Activated CD8-positive, alpha-beta T cell treated with anti-CD3 and anti-CD28 coated beads, Interleukin-2, amount 10 ng/mL, durations not matched to agents 7 days and 5 days (primary cell): ENCODE data around the gene DCDC2. TPM values are rescaled to one million over a fixed set of nuclear protein-coding genes. Genes with fewer than 3 reads are reported as not detected.
"Not testable (repeated sequence)": the region's sequence is repeated elsewhere in the genome, so short reads cannot be mapped to it uniquely, and the experiment has no call there.

ENCODE experiments used
- ATAC-seq: fragments of 150-1000 bp; cut with Tn5 transposase; one replicate; pipeline ENCODE4 v1.10.0; 2021; ENCODE audit warnings: moderate library complexity
- CTCF ChIA-PET: fragments of 350-600 bp; sonication (Branson Sonifier 250); formaldehyde crosslinking; loops from one replicate; lab custom pipeline; 2021; ENCODE audit warnings: antibody characterized with exemption; lab: Charles Lee
- POLR2A ChIA-PET: fragments of 350-600 bp; sonication (Branson Sonifier 250); formaldehyde crosslinking; loops from one replicate; lab custom pipeline; 2021; ENCODE audit warnings: antibody characterized with exemption; lab: Charles Lee
- DNase-seq: peaks from one replicate; pipeline ENCODE4 v3.0.0-alpha.2; 2020
- H3K27ac Mint-ChIP-seq: one replicate; pipeline ENCODE4 v1.8.0; 2021; ENCODE audit warnings: mild to moderate bottlenecking, mixed read lengths
- H3K27me3 Mint-ChIP-seq: one replicate; pipeline ENCODE4 v1.8.0; 2021; ENCODE audit warnings: low read depth, mixed read lengths
- H3K36me3 Mint-ChIP-seq: one replicate; pipeline ENCODE4 v1.8.0; 2021; ENCODE audit warnings: low read depth, mixed read lengths
- H3K4me1 Mint-ChIP-seq: one replicate; pipeline ENCODE4 v1.8.0; 2021; ENCODE audit warnings: low read depth, mixed read lengths
- H3K4me3 Mint-ChIP-seq: one replicate; pipeline ENCODE4 v1.8.0; 2021; ENCODE audit warnings: mild to moderate bottlenecking, mixed read lengths
- H3K9me3 Mint-ChIP-seq: one replicate; pipeline ENCODE4 v1.8.0; 2022; ENCODE audit warnings: mixed read lengths; ENCODE audit not compliant: insufficient read depth
- total RNA-seq, 2 experiments: library from RNA; stranded (reverse); gene quantifications; one replicate each; pipeline ENCODE4 v1.2.3, GENCODE V29; 2021

Gene DCDC2
- total RNA-seq, 2 experiments from 2014 or later = not detected

DNA sequence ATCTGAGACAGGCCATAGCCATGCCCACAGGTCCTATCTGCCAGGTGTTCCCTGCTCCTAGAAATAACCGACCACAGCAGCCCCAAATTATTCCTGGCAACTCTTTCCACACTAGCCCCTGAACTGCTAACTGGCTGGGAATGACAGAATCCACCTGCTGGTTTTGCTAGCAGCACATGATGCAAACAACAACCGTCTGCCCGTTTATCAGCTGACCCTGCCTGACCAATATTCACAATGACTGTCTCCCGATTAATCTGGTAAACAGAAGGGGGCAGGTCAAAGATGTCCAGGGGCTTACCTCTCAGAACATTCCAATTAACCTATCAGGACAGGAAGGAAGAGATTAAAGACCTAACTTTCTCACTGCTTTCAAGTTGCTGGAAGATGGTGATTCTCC lies 130.3 kb downstream of the DCDC2 start:
- Mint-ChIP-seq H3K9me3 (no peaks in the 10 kb centered on the region), H3K4me1 (no peaks in the 10 kb centered on the region), H3K27ac (no peak overlapping the region), H3K27me3 (peaks cover 5% of the 10 kb centered on the region), H3K4me3 (no peak overlapping the region), H3K36me3 (no peaks in the 10 kb centered on the region)
- CTCF ChIA-PET = no interaction called here
- ATAC-seq (no peak), DNase-seq (no peak)
- POLR2A ChIA-PET = no interaction called here

DNA sequence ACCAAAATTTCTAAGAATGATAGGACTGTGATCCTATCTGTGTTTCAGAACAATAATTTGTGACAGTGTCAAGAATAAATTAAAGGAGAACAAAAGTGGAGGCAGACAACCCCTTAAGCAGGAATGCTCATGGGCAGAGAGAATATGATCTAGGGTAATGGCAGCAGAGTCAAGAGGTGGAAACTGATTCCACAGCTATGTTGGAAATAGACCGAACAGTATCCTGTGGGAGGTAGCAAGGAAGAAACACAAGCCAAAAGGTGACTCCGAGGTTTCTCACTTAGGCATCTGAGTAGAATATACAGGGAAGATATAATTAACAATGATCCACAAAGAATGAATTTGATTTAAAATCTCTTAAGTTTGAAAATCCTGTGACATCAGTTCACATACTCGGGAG lies 131.3 kb downstream of the DCDC2 start:
- ChIA-PET CTCF (no interaction called here), POLR2A (no interaction called here)
- DNase-seq = no peak
- H3K36me3 Mint-ChIP-seq = no peaks in the 10 kb centered on the region
- peaks cover 8% of the 10 kb centered on the region for H3K27me3 Mint-ChIP-seq
- H3K4me3 Mint-ChIP-seq = no peak overlapping the region
- no peaks in the 10 kb centered on the region for H3K9me3 Mint-ChIP-seq
- no peaks in the 10 kb centered on the region for H3K4me1 Mint-ChIP-seq
- ATAC-seq = no peak
- no peak overlapping the region for H3K27ac Mint-ChIP-seq

DNA sequence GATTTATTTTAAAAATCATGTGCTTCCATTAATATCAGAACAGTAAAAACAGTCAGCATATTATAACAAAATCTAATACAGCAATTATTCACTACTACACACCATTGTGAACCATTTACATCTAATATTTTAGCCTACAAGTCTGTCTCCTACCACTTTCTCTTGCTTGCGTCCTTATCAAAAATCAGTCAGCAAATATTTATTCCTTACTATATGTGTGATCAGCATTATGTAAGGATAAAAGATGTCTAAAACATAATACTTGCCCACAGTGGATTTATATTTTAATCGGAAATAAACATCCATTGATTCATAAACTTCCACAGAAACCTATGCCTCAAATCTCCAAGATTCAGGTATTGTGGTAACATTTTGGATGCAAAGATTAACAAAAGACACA lies 132.0 kb downstream of the DCDC2 start:
- no peaks in the 10 kb centered on the region for H3K9me3 Mint-ChIP-seq
- ChIA-PET CTCF (no interaction called here), POLR2A (no interaction called here)
- no peaks in the 10 kb centered on the region for H3K4me1 Mint-ChIP-seq
- no peak overlapping the region for H3K4me3 Mint-ChIP-seq
- ATAC-seq (no peak), DNase-seq (no peak)
- H3K27me3 Mint-ChIP-seq = peaks cover 8% of the 10 kb centered on the region
- no peak overlapping the region for H3K27ac Mint-ChIP-seq
- no peaks in the 10 kb centered on the region for H3K36me3 Mint-ChIP-seq

GRCh38 chr6:24223115-24223919 lies 134.5 kb downstream of the DCDC2 start:
- ATAC-seq = no peak
- POLR2A ChIA-PET = no interaction called here
- Mint-ChIP-seq H3K9me3 (no peaks in the 10 kb centered on the region), H3K27me3 (peaks cover 8% of the 10 kb centered on the region), H3K4me3 (no peak overlapping the region), H3K36me3 (no peaks in the 10 kb centered on the region), H3K4me1 (no peaks in the 10 kb centered on the region), H3K27ac (no peak overlapping the region)
- CTCF ChIA-PET = interaction anchor here (1.2 kb wide), 1 partner anchor 60 kb away, joined by 3 read pairs; no protein-coding TSS in a partner anchor
- DNase-seq = no peak

- DNase-seq = no peak
- H3K9me3 Mint-ChIP-seq = no peaks in the 10 kb centered on the region
- ChIA-PET CTCF (no interaction called here), POLR2A (no interaction called here)
- H3K4me3 Mint-ChIP-seq = no peak overlapping the region
- ATAC-seq = no peak
- no peaks in the 10 kb centered on the region for H3K4me1 Mint-ChIP-seq
- no peaks in the 10 kb centered on the region for H3K36me3 Mint-ChIP-seq
- H3K27me3 Mint-ChIP-seq = peaks cover 3% of the 10 kb centered on the region
- no peak overlapping the region for H3K27ac Mint-ChIP-seq
These were observed 138.2 kb downstream of the DCDC2 start for GRCh38 chr6:24219670-24220069.

DNA sequence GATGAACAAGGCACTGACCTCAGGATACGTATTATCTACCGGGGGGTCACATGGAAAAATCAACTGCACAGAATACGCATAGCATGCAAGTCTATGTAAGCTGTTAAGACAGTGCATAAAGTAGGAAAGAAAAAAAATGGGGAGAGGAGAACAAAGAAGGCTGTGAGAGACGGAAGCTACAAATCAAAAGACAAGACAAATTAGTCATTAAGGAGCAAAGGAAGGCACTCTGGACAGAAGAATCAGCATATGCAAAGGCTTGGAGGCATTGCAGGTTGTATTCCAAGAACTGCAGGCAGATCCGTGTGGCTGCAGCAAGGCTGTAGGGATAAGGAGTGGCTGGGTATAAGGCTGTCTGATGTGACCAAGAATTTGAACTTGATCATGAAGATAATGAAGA lies 142.9 kb downstream of the DCDC2 start:
- CTCF ChIA-PET = no interaction called here
- ATAC-seq = no peak
- Mint-ChIP-seq H3K36me3 (no peaks in the 10 kb centered on the region), H3K9me3 (no peaks in the 10 kb centered on the region), H3K4me1 (no peaks in the 10 kb centered on the region), H3K27me3 (no peaks in the 10 kb centered on the region), H3K4me3 (no peak overlapping the region), H3K27ac (no peak overlapping the region)
- POLR2A ChIA-PET = no interaction called here
- no peak for DNase-seq

DNA sequence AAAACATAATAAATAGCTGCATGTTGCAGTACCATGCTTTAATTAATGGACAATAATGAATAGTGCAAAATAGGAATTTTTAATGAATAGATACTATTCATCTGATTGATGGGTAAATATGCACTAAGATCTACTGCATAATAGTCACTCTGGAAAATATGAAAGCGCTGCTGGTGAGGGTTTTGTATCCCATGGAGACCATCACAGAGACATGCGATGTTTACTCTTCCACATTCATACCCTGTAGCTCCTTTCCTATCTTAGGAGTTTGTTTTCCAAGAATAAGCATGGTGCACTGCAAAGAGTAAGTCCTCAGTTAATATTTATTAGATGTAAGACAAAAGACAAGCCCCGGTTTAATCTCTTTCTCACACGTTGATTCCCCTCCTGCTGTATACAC lies 150.4 kb downstream of the DCDC2 start:
- ATAC-seq = no peak

GRCh38 chr6:24205020-24205492 lies 152.8 kb downstream of the DCDC2 start:
- peak; percentile 40 for DNase-seq
- no peaks in the 10 kb centered on the region for H3K36me3 Mint-ChIP-seq
- ChIA-PET POLR2A (no interaction called here), CTCF (interaction anchor here (1.3 kb wide), 2 partner anchors 49 to 69 kb away, joined by 3 read pairs; no protein-coding TSS in a partner anchor)
- no peaks in the 10 kb centered on the region for H3K4me1 Mint-ChIP-seq
- ATAC-seq = no peak
- H3K27me3 Mint-ChIP-seq = peaks cover 5% of the 10 kb centered on the region
- no peak overlapping the region for H3K4me3 Mint-ChIP-seq
- H3K9me3 Mint-ChIP-seq = no peaks in the 10 kb centered on the region
- H3K27ac Mint-ChIP-seq = no peak overlapping the region

More for the DNA sequence above, 150.4 kb downstream of the DCDC2 start:
- Mint-ChIP-seq H3K9me3 (no peaks in the 10 kb centered on the region), H3K36me3 (no peaks in the 10 kb centered on the region), H3K4me1 (no peaks in the 10 kb centered on the region), H3K27me3 (no peaks in the 10 kb centered on the region), H3K4me3 (no peak overlapping the region), H3K27ac (no peak overlapping the region)
- ChIA-PET CTCF (no interaction called here), POLR2A (no interaction called here)
- DNase-seq = no peak

- H3K4me3 Mint-ChIP-seq = not testable (repeated sequence)
These were observed 153.7 kb downstream of the DCDC2 start for GRCh38 chr6:24204113-24204512.

DNA sequence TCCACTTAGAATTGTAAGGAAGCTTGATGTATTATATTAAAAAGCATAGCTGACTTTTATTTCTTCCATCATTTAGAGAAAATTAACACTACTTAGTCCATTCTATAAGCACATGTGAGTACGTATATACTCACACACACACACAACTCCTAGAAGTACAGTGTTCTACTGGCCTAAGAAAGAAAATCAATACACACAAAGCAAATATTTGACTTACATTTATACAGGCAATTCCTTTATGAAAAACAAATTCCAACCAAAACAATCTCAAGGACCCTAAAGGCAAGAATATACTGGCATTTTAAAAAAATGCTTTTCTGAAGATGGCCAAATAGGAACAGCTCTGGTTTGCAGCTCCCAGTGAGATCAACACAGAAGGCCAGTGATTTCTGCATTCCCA lies 160.0 kb downstream of the DCDC2 start:
- H3K9me3 Mint-ChIP-seq = no peaks in the 10 kb centered on the region
- ChIA-PET CTCF (no interaction called here), POLR2A (interaction anchor here (0.7 kb wide), 1 partner anchor 408 kb away, joined by 3 read pairs; no protein-coding TSS in a partner anchor)
- no peaks in the 10 kb centered on the region for H3K4me1 Mint-ChIP-seq
- no peak overlapping the region for H3K27ac Mint-ChIP-seq
- no peak overlapping the region for H3K4me3 Mint-ChIP-seq
- H3K36me3 Mint-ChIP-seq = no peaks in the 10 kb centered on the region
- DNase-seq (no peak), ATAC-seq (no peak)
- H3K27me3 Mint-ChIP-seq = peaks cover 10% of the 10 kb centered on the region

More at GRCh38 chr6:24204113-24204512, 153.7 kb downstream of the DCDC2 start:
- H3K4me1 Mint-ChIP-seq, CTCF ChIA-PET, H3K27ac Mint-ChIP-seq, ATAC-seq, H3K9me3 Mint-ChIP-seq, H3K36me3 Mint-ChIP-seq, DNase-seq, H3K27me3 Mint-ChIP-seq, POLR2A ChIA-PET: not testable (repeated sequence)

DNA sequence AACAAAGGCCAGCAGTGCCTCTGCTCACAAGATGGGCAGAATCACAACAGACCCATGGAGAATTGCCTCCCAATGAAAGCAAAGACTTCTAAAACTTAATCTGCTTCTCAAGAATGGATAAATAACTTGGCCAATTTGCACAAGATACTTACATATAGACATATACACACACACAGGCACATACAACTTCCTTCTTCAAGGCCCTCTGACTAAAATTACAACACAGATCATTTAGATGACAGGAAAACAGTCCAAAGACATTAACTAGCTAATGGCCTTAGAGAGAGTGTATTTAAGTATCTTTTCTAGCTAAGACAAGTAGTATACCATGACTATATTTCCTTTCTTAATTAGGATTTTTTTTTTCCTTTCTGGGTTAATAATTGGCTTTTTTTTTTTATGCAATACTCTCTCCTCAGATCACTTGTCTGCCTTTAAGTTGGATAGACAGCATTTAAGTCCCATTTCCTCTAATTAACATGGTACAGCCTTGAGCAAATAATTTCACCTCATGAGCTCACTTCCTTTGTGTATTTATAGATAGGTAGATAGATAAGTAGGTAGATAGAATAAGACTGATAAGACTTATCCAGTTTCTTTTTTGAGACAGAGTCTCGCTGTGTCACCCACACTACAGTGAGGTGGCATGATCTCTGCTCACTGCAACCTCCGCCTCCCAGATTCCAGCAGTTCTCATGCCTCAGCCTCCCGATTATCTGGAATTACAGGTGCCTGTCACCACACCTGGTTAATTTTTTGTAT lies 161.8 kb downstream of the DCDC2 start:
- ATAC-seq (no peak), DNase-seq (no peak)
- H3K4me1 Mint-ChIP-seq = no peaks in the 10 kb centered on the region
- no peak overlapping the region for H3K4me3 Mint-ChIP-seq
- no peaks in the 10 kb centered on the region for H3K36me3 Mint-ChIP-seq
- POLR2A ChIA-PET = no interaction called here
- H3K27me3 Mint-ChIP-seq = peaks cover 13% of the 10 kb centered on the region
- no peak overlapping the region for H3K27ac Mint-ChIP-seq
- H3K9me3 Mint-ChIP-seq = no peaks in the 10 kb centered on the region
- CTCF ChIA-PET = no interaction called here
